ENCODE data around the gene MBD4.
"Not testable (repeated sequence)": the region's sequence is repeated elsewhere in the genome, so short reads cannot be mapped to it uniquely, and the experiment has no call there.

The MBD4 gene

GRCh38 chr3:129384594-129385323 is 55.0 kb downstream of the MBD4 start:
- DNase-seq (ENCODE audit: low read depth in 3 of 3, low spot score in 1 of 3), result no peak

GRCh38 chr3:129384103-129384502 is 55.6 kb downstream of the MBD4 start:
- DNase-seq (ENCODE audit: low read depth in 3 of 3, low spot score in 1 of 3), result not testable (repeated sequence)

- peak in 1 of 3 donors; percentile 15 for DNase-seq (ENCODE audit: low read depth in 3 of 3, low spot score in 1 of 3)
Observed at GRCh38 chr3:129383292-129383860, 56.4 kb downstream of the MBD4 start.

- no peak for DNase-seq (ENCODE audit: low read depth in 3 of 3, low spot score in 1 of 3)
Observed at GRCh38 chr3:129382366-129382765, 57.4 kb downstream of the MBD4 start.
